GM08714 (cell line): ENCODE measurements around the gene TMEM165.

ENCODE experiments used
- H3K4me3 ChIP-seq: fragments of 200-500 bp; sonication (Bioruptor generic); 2 replicates; pipeline ENCODE4 v1.5.1; 2014; ENCODE audit warnings: mild to moderate bottlenecking, low read length, inconsistent platforms
- ZNF274 ChIP-seq: IDR thresholded peaks from 2 replicates; pipeline ENCODE4 v1.6.1; 2012; ENCODE audit warnings: mild to moderate bottlenecking, low read depth, low read length

TMEM165 gene

GRCh38 chr4:55382488-55383003 is 13.2 kb upstream of the TMEM165 start:
- no peak overlapping the region for H3K4me3 ChIP-seq
- no peak for TF ChIP-seq ZNF274

GRCh38 chr4:55385201-55385649 is 10.5 kb upstream of the TMEM165 start:
- H3K4me3 ChIP-seq, result no peak overlapping the region
- TF ChIP-seq ZNF274, result no peak

GRCh38 chr4:55386073-55386472 is 9.7 kb upstream of the TMEM165 start:
- no peak for TF ChIP-seq ZNF274

GRCh38 chr4:55386840-55387239 is 8.9 kb upstream of the TMEM165 start:
- no peak overlapping the region for H3K4me3 ChIP-seq
- TF ChIP-seq ZNF274, result no peak

More at GRCh38 chr4:55386073-55386472, 9.7 kb upstream of the TMEM165 start:
- H3K4me3 ChIP-seq, result no peak overlapping the region

GRCh38 chr4:55393461-55394320 is 2.1 kb upstream of the TMEM165 start:
- TF ChIP-seq ZNF274, result no peak

GRCh38 chr4:55395218-55395528 is 584 bp upstream of the TMEM165 start:
- TF ChIP-seq ZNF274, result no peak
- H3K4me3 ChIP-seq, result peak overlapping the region; percentile 99; the same call in 1 of the 2 replicates

More at GRCh38 chr4:55393461-55394320, 2.1 kb upstream of the TMEM165 start:
- no peak overlapping the region for H3K4me3 ChIP-seq

GRCh38 chr4:55396308-55397125 is 760 bp downstream of the TMEM165 start:
- H3K4me3 ChIP-seq, result peak overlapping the region; percentile 99
- no peak for TF ChIP-seq ZNF274

GRCh38 chr4:55397126-55397436 is 1.3 kb downstream of the TMEM165 start:
- peak overlapping the region; percentile 99 for H3K4me3 ChIP-seq
- no peak for TF ChIP-seq ZNF274

- H3K4me3 ChIP-seq, result peak overlapping the region; percentile 99
- TF ChIP-seq ZNF274, result no peak
Observed at GRCh38 chr4:55397520-55398321, 2.0 kb downstream of the TMEM165 start.

GRCh38 chr4:55398461-55398860 is 2.7 kb downstream of the TMEM165 start:
- TF ChIP-seq ZNF274, result no peak
- peak overlapping the region; percentile 99; the same call in 1 of the 2 replicates for H3K4me3 ChIP-seq

- H3K4me3 ChIP-seq, result peak overlapping the region; percentile 99
- TF ChIP-seq ZNF274, result no peak
Observed at GRCh38 chr4:55398966-55399365, 3.2 kb downstream of the TMEM165 start.

- TF ChIP-seq ZNF274, result no peak
- no peak overlapping the region for H3K4me3 ChIP-seq
Observed at GRCh38 chr4:55399581-55399980, 3.8 kb downstream of the TMEM165 start.

- TF ChIP-seq ZNF274, result no peak
- H3K4me3 ChIP-seq, result no peak overlapping the region
Observed at GRCh38 chr4:55405073-55405472, 9.3 kb downstream of the TMEM165 start.

- no peak for TF ChIP-seq ZNF274
- H3K4me3 ChIP-seq, result no peak overlapping the region
Observed at GRCh38 chr4:55406545-55406944, 10.8 kb downstream of the TMEM165 start.
